Activated gamma-delta T cell treated with anti-CD3 and anti-CD28 coated beads, Interleukin-2, amount 50 U/mL, for 16 hours (primary cell): ENCODE results near the gene DNAJB14.

Experiments used
- DNase-seq: peaks from one replicate; pipeline ENCODE4 v3.0.0-alpha.2; 2020; ENCODE audit warnings: low read depth

Gene DNAJB14

GRCh38 chr4:99863804-99864203, 82.6 kb downstream of the DNAJB14 start:
- DNase-seq = no peak

- no peak for DNase-seq
Measured at GRCh38 chr4:99861120-99861905, 85.1 kb downstream of the DNAJB14 start.

GRCh38 chr4:99860521-99860920, 85.9 kb downstream of the DNAJB14 start:
- no peak for DNase-seq

- no peak for DNase-seq
Measured at GRCh38 chr4:99859618-99860017, 86.8 kb downstream of the DNAJB14 start.

GRCh38 chr4:99857307-99857706, 89.1 kb downstream of the DNAJB14 start:
- DNase-seq = no peak

GRCh38 chr4:99856166-99856565, 90.3 kb downstream of the DNAJB14 start:
- no peak for DNase-seq

- DNase-seq = no peak
Measured at GRCh38 chr4:99855678-99856077, 90.7 kb downstream of the DNAJB14 start.

GRCh38 chr4:99853999-99854398, 92.4 kb downstream of the DNAJB14 start:
- DNase-seq = no peak

- no peak for DNase-seq
Measured at GRCh38 chr4:99853190-99853589, 93.2 kb downstream of the DNAJB14 start.

GRCh38 chr4:99852199-99852749, 94.1 kb downstream of the DNAJB14 start:
- DNase-seq = no peak

- no peak for DNase-seq
Measured at GRCh38 chr4:99848591-99849001, 97.8 kb downstream of the DNAJB14 start.

GRCh38 chr4:99847362-99847976, 98.9 kb downstream of the DNAJB14 start:
- DNase-seq = no peak

- DNase-seq = no peak
Measured at GRCh38 chr4:99846891-99847290, 99.5 kb downstream of the DNAJB14 start.
